ENCODE measurements around the gene TRIM21.
"Not testable (repeated sequence)": the region's sequence is repeated elsewhere in the genome, so short reads cannot be mapped to it uniquely, and the experiment has no call there.

The TRIM21 gene

GRCh38 chr11:4416816-4417215 lies 23.3 kb upstream of the TRIM21 start:
- no peak for TF ChIP-seq CTCF (IDR thresholded peaks at IDR 0.05; ENCODE audit: extremely low read depth, insufficient read depth, missing control alignments)
- DNase-seq (ENCODE audit: low spot score): no peak

GRCh38 chr11:4416306-4416705 lies 22.8 kb upstream of the TRIM21 start:
- no peak for TF ChIP-seq CTCF (IDR thresholded peaks at IDR 0.05; ENCODE audit: extremely low read depth, insufficient read depth, missing control alignments)
- no peak for DNase-seq (ENCODE audit: low spot score)
- in situ Hi-C loops (cut with MboI; ENCODE audit: low pct_unique_long_range_greater_than_20kb, low sequenced_read_pairs, unreplicated experiment): no loop called here

More at GRCh38 chr11:4416816-4417215, 23.3 kb upstream of the TRIM21 start:
- in situ Hi-C loops (cut with MboI; ENCODE audit: low pct_unique_long_range_greater_than_20kb, low sequenced_read_pairs, unreplicated experiment): no loop called here

- in situ Hi-C loops (cut with MboI; ENCODE audit: low pct_unique_long_range_greater_than_20kb, low sequenced_read_pairs, unreplicated experiment): not testable (repeated sequence)
These were observed 12.7 kb upstream of the TRIM21 start for GRCh38 chr11:4406206-4406605.

GRCh38 chr11:4393858-4394223 lies 339 bp upstream of the TRIM21 start:
- TF ChIP-seq CTCF (IDR thresholded peaks at IDR 0.05; ENCODE audit: extremely low read depth, insufficient read depth, missing control alignments): no peak
- DNase-seq (ENCODE audit: low spot score): no peak
- in situ Hi-C loops (cut with MboI; ENCODE audit: low pct_unique_long_range_greater_than_20kb, low sequenced_read_pairs, unreplicated experiment): no loop called here

More at GRCh38 chr11:4406206-4406605, 12.7 kb upstream of the TRIM21 start:
- DNase-seq (ENCODE audit: low spot score): not testable (repeated sequence)

GRCh38 chr11:4388221-4388620 lies 5.3 kb downstream of the TRIM21 start:
- no peak for DNase-seq (ENCODE audit: low spot score)

GRCh38 chr11:4385978-4386740 lies 7.3 kb downstream of the TRIM21 start:
- no peak for DNase-seq (ENCODE audit: low spot score)
- in situ Hi-C loops (cut with MboI; ENCODE audit: low pct_unique_long_range_greater_than_20kb, low sequenced_read_pairs, unreplicated experiment): no loop called here
- no peak for TF ChIP-seq CTCF (IDR thresholded peaks at IDR 0.05; ENCODE audit: extremely low read depth, insufficient read depth, missing control alignments)

More at GRCh38 chr11:4388221-4388620, 5.3 kb downstream of the TRIM21 start:
- in situ Hi-C loops (cut with MboI; ENCODE audit: low pct_unique_long_range_greater_than_20kb, low sequenced_read_pairs, unreplicated experiment): no loop called here
- no peak for TF ChIP-seq CTCF (IDR thresholded peaks at IDR 0.05; ENCODE audit: extremely low read depth, insufficient read depth, missing control alignments)

- no peak for DNase-seq (ENCODE audit: low spot score)
- in situ Hi-C loops (cut with MboI; ENCODE audit: low pct_unique_long_range_greater_than_20kb, low sequenced_read_pairs, unreplicated experiment): no loop called here
- no peak for TF ChIP-seq CTCF (IDR thresholded peaks at IDR 0.05; ENCODE audit: extremely low read depth, insufficient read depth, missing control alignments)
These were observed 11.6 kb downstream of the TRIM21 start for GRCh38 chr11:4381901-4382300.
